Right lobe of liver (tissue), 6 donors: Measurements from ENCODE around the gene USF3. TPM values are rescaled to one million over a fixed set of nuclear protein-coding genes. Genes with fewer than 3 reads are reported as not detected.
"Not testable (repeated sequence)": the region's sequence is repeated elsewhere in the genome, so short reads cannot be mapped to it uniquely, and the experiment has no call there.

ENCODE experiments used
- ATAC-seq, 4 donors: fragments of 200-7000 bp; cut with Tn5 transposase; one replicate each; pipeline ENCODE4 v1.9.1; 2020; ENCODE audit warnings: mild to moderate bottlenecking in 4 of 4, moderate library complexity in 4 of 4
- DNase-seq, 3 donors: peaks; one replicate each; pipeline ENCODE4 v3.0.0-alpha.2; 2020
- H3K27ac ChIP-seq, 3 donors: fragments of 200-600 bp; one replicate each; pipeline ENCODE4 v1.8.0; 2022
- H3K27me3 ChIP-seq, 2 donors: fragments of 200-600 bp; one replicate each; pipeline ENCODE4 v1.8.0; 2022
- H3K36me3 ChIP-seq, 4 donors: fragments of 200-600 bp; sonication (generic) in 1 of 4; one replicate each; pipeline versions ENCODE4 v1.5.1 to v1.8.0; 2017 to 2022; ENCODE audit warnings: control low read depth in 1 of 4
- H3K4me1 ChIP-seq, 4 donors: fragments of 200-600 bp; sonication (generic) in 1 of 4; one replicate each; pipeline versions ENCODE4 v1.5.1 to v1.8.0; 2017 to 2022; ENCODE audit warnings: control low read depth in 1 of 4
- H3K4me3 ChIP-seq, 3 donors: fragments of 200-600 bp; one replicate each; pipeline ENCODE4 v1.8.0; 2022
- H3K9me3 ChIP-seq, 4 donors: fragments of 200-600 bp; sonication (generic) in 1 of 4; one replicate each; pipeline versions ENCODE4 v1.5.1 to v1.8.0; 2017 to 2022; ENCODE audit warnings: control low read depth in 1 of 4
- CTCF ChIP-seq, 4 donors: fragments of 200-600 bp in 3 of 4; fragments of 450-650 bp in 1 of 4; IDR thresholded peaks; one replicate each; pipeline versions ENCODE4 v1.5.1 to v1.8.0; 2016 to 2022; ENCODE audit warnings: antibody characterized with exemption in 4 of 4, mild to moderate bottlenecking in 2 of 4
- POLR2A ChIP-seq: fragments of 450-650 bp; IDR thresholded peaks from one replicate; pipeline ENCODE4 v1.6.1; 2017; ENCODE audit warnings: antibody characterized with exemption, mild to moderate bottlenecking
- WGBS: methylation state at CpG from one replicate; pipeline ENCODE4 v1.1.6; 2018; ENCODE audit warnings: low coverage, low lambda C conversion rate; ENCODE audit not compliant: insufficient coverage; ENCODE audit errors: missing lambda C conversion rate; 5-methylcytosine and 5-hydroxymethylcytosine counted together
- intact Hi-C, 2 donors: fragments of 100-400 bp; cut with DNase I; formaldehyde crosslinking; loops; one replicate each; pipeline versions ENCODE4 v1.11.2 to v1.14.1; 2022
- total RNA-seq, 6 experiments: library from RNA; depleted of rRNA in 2 of 6; stranded (reverse); fragments of >200 nt in 2 of 6; fragmentation: NEBNext Ultra II Directional in 3 of 6; extraction: Animal tissue kit (Norgen Biotek cat#: 25700) in 3 of 6; gene quantifications; one replicate each; pipeline versions ENCODE4 v1.1.0 to v1.2.4, GENCODE V29; 2016 to 2023
- donor health status: DM: no; HTN: yes; CAD: no.
- donor health status: DM: no; HTN: no; CAD: no.
- donor health status: DM: no; HTN: no; CAD: no.
- donor health status: DM: no; HTN: yes; CAD: no.
- donor health status: DM: no; HTN: yes; CAD: no.

Gene USF3
- total RNA-seq, 6 experiments from 2014 or later, result 12.1 to 20.3 (median 17.6) TPM

GRCh38 chr3:113643583-113643982 is 52.9 kb downstream of the USF3 start:
- intact Hi-C loops, result no loop called here
- WGBS, result 91% methylated on average over 7 of the region's 7 CpGs
- DNase-seq, result no peak
- no peak overlapping the region for H3K27ac ChIP-seq
- no peaks in the 10 kb centered on the region for H3K9me3 ChIP-seq
- H3K36me3 ChIP-seq, result no peaks in the 10 kb centered on the region
- ATAC-seq, result no peak
- H3K4me3 ChIP-seq, result no peak overlapping the region
- TF ChIP-seq CTCF (IDR thresholded peaks at IDR 0.05), result no peak
- no peak for TF ChIP-seq POLR2A
- no peaks in the 10 kb centered on the region for H3K4me1 ChIP-seq
- H3K27me3 ChIP-seq, result no peaks in the 10 kb centered on the region

GRCh38 chr3:113638910-113639309 is 57.5 kb downstream of the USF3 start:
- peaks cover 0 to 8% (median 0%) of the 10 kb centered on the region in 4 donors for H3K4me1 ChIP-seq
- ATAC-seq (no peak), DNase-seq (no peak)
- H3K4me3 ChIP-seq, result no peak overlapping the region
- H3K36me3 ChIP-seq, result no peaks in the 10 kb centered on the region
- WGBS, result 91% methylated on average over 3 of the region's 3 CpGs
- no peaks in the 10 kb centered on the region for H3K9me3 ChIP-seq
- TF ChIP-seq POLR2A (no peak), CTCF (IDR thresholded peaks at IDR 0.05) (no peak)
- no peak overlapping the region for H3K27ac ChIP-seq
- H3K27me3 ChIP-seq, result no peaks in the 10 kb centered on the region
- intact Hi-C loops, result no loop called here

- H3K4me1 ChIP-seq, result peaks cover 0 to 8% (median 0%) of the 10 kb centered on the region in 4 donors
- H3K4me3 ChIP-seq, result no peak overlapping the region
- intact Hi-C loops, result no loop called here
- DNase-seq (no peak), ATAC-seq (no peak)
- WGBS, result 93% methylated on average over 7 of the region's 14 CpGs
- no peaks in the 10 kb centered on the region for H3K27me3 ChIP-seq
- no peaks in the 10 kb centered on the region for H3K9me3 ChIP-seq
- H3K27ac ChIP-seq, result no peak overlapping the region
- TF ChIP-seq CTCF (IDR thresholded peaks at IDR 0.05), result no peak
- no peak for TF ChIP-seq POLR2A
- H3K36me3 ChIP-seq, result no peaks in the 10 kb centered on the region
Observed at GRCh38 chr3:113637756-113638155, 58.7 kb downstream of the USF3 start.

- ATAC-seq, H3K4me3 ChIP-seq, H3K4me1 ChIP-seq, DNase-seq, H3K27ac ChIP-seq, H3K27me3 ChIP-seq, intact Hi-C loops, H3K9me3 ChIP-seq, H3K36me3 ChIP-seq: not testable (repeated sequence)
- WGBS, result 86% methylated on average over 7 of the region's 7 CpGs
Observed at GRCh38 chr3:113636034-113636433, 60.4 kb downstream of the USF3 start.

GRCh38 chr3:113634782-113635474 is 61.5 kb downstream of the USF3 start:
- ATAC-seq (peak; percentile 59 to 83 (median 78)), DNase-seq (no peak)
- Histone ChIP-seq H3K36me3 (no peaks in the 10 kb centered on the region), H3K9me3 (no peaks in the 10 kb centered on the region), H3K4me1 (peaks cover 0 to 8% (median 0%) of the 10 kb centered on the region in 4 donors), H3K27me3 (no peaks in the 10 kb centered on the region), H3K27ac (peak overlapping the region in 2 of 3 donors; percentile 19 to 22), H3K4me3 (peak overlapping the region in 2 of 3 donors; percentile 12 to 34)
- 47% methylated on average over 8 of the region's 8 CpGs for WGBS
- intact Hi-C loops, result no loop called here
- TF ChIP-seq CTCF (IDR thresholded peaks at IDR 0.05), result no peak
- TF ChIP-seq POLR2A, result no peak
